GM23338 (cell line): Measurements from ENCODE around the gene NUDT9. TPM values are rescaled to one million over a fixed set of nuclear protein-coding genes. Genes with fewer than 3 reads are reported as not detected.

Source experiments
- ATAC-seq: fragments of 200-7000 bp; cut with Tn5 transposase; 3 replicates; pipeline ENCODE4 v1.9.1; 2020
- DNase-seq: peaks from one replicate; pipeline ENCODE4 v3.0.0-alpha.2; 2015; ENCODE audit warnings: low spot score
- H2AFZ ChIP-seq: fragments of 200-600 bp; sonication (generic); 2 replicates; pipeline ENCODE4 v1.8.0; 2016; ENCODE audit warnings: antibody characterized with exemption, mild to moderate bottlenecking, moderate library complexity
- H3F3A ChIP-seq: fragments of 200-600 bp; sonication (generic); replicated peaks from 2 replicates; pipeline ENCODE4 v1.8.0; 2017; ENCODE audit warnings: antibody characterized with exemption, mixed run types, low read depth
- H3K27ac ChIP-seq: fragments of 200-600 bp; sonication (generic); 2 replicates; pipeline ENCODE4 v1.6.1; 2016; ENCODE audit warnings: low read depth
- H3K27me3 ChIP-seq: fragments of 200-600 bp; sonication (generic); 2 replicates; pipeline ENCODE4 v1.8.0; 2016; ENCODE audit warnings: mild to moderate bottlenecking, mixed run types, moderate library complexity; ENCODE audit not compliant: insufficient read depth
- H3K36me3 ChIP-seq: fragments of 200-600 bp; sonication (generic); 2 replicates; pipeline ENCODE4 v1.8.0; 2016; ENCODE audit warnings: mild to moderate bottlenecking; ENCODE audit not compliant: insufficient read depth
- H3K4me1 ChIP-seq: fragments of 200-600 bp; sonication (generic); 2 replicates; pipeline ENCODE4 v1.8.0; 2016; ENCODE audit warnings: mild to moderate bottlenecking, moderate library complexity; ENCODE audit not compliant: insufficient read depth
- H3K4me2 ChIP-seq: fragments of 200-600 bp; sonication (generic); 2 replicates; pipeline ENCODE4 v1.7.1; 2017; ENCODE audit warnings: mixed run types
- H3K4me3 ChIP-seq: fragments of 200-600 bp; sonication (generic); 2 replicates; pipeline ENCODE4 v1.6.1; 2016; ENCODE audit warnings: mixed run types
- H3K79me2 ChIP-seq: fragments of 200-600 bp; sonication (generic); replicated peaks from 2 replicates; pipeline ENCODE4 v1.8.0; 2017; ENCODE audit warnings: mild to moderate bottlenecking; ENCODE audit not compliant: insufficient read depth
- H3K9me2 ChIP-seq: fragments of 200-600 bp; sonication (generic); 2 replicates; pipeline ENCODE4 v1.8.0; 2017; ENCODE audit not compliant: insufficient read depth
- H4K20me1 ChIP-seq: fragments of 200-600 bp; sonication (generic); replicated peaks from 2 replicates; pipeline ENCODE4 v1.8.0; 2017; ENCODE audit warnings: mild to moderate bottlenecking; ENCODE audit not compliant: insufficient read depth
- H3K27ac Mint-ChIP-seq: 2 replicates; pipeline ENCODE4 v1.8.0; 2020; ENCODE audit warnings: inconsistent platforms, mild to moderate bottlenecking, moderate library complexity, mixed read lengths
- H3K27me3 Mint-ChIP-seq: 3 replicates; pipeline ENCODE4 v1.8.0; 2022; ENCODE audit warnings: low read depth, mild to moderate bottlenecking, moderate library complexity, mixed read lengths, inconsistent platforms; ENCODE audit not compliant: insufficient read depth, poor library complexity
- H3K36me3 Mint-ChIP-seq: 3 replicates; pipeline ENCODE4 v1.8.0; 2021; ENCODE audit warnings: low read depth, mild to moderate bottlenecking, inconsistent platforms, moderate library complexity, mixed read lengths
- H3K4me1 Mint-ChIP-seq: 3 replicates; pipeline ENCODE4 v1.8.0; 2020; ENCODE audit warnings: mild to moderate bottlenecking, inconsistent platforms, mixed read lengths
- H3K4me3 Mint-ChIP-seq: 3 replicates; pipeline ENCODE4 v1.8.0; 2021; ENCODE audit warnings: moderate library complexity, mild to moderate bottlenecking, inconsistent platforms, mixed read lengths
- H3K9me3 Mint-ChIP-seq: 3 replicates; pipeline ENCODE4 v1.8.0; 2020; ENCODE audit warnings: moderate library complexity, mild to moderate bottlenecking, inconsistent platforms, mixed read lengths
- CREB1 ChIP-seq: fragments of 250-450 bp; sonication (Bioruptor Pico); IDR thresholded peaks from 2 replicates; pipeline ENCODE4 v1.5.0; 2020; ENCODE audit warnings: low read depth, mild to moderate bottlenecking, moderate library complexity
- EZH2phosphoT487 ChIP-seq: fragments of 200-600 bp; sonication (generic); IDR thresholded peaks from one replicate; pipeline ENCODE4 v1.8.1; 2018; ENCODE audit warnings: antibody characterized with exemption; ENCODE audit not compliant: unreplicated experiment
- JUNB ChIP-seq: IDR thresholded peaks from one replicate; pipeline ENCODE4 v1.6.1; 2016; ENCODE audit warnings: antibody characterized with exemption; ENCODE audit not compliant: unreplicated experiment
- NANOG ChIP-seq: IDR thresholded peaks from 2 replicates; pipeline ENCODE4 v1.6.1; 2016; ENCODE audit warnings: antibody characterized with exemption, borderline replicate concordance
- POLR2AphosphoS5 ChIP-seq: IDR thresholded peaks from 2 replicates; pipeline ENCODE4 v1.6.1; 2016; ENCODE audit warnings: antibody characterized with exemption, low read depth
- ZNF114 ChIP-seq: fragments of 250-450 bp; sonication (Bioruptor Pico); IDR thresholded peaks from 2 replicates; pipeline ENCODE4 v1.5.0; 2020; ENCODE audit warnings: mild to moderate bottlenecking, moderate library complexity
- ZNF331 ChIP-seq: fragments of 250-450 bp; sonication (Bioruptor Pico); IDR thresholded peaks from 2 replicates; pipeline ENCODE4 v1.5.0; 2020; ENCODE audit warnings: low read depth, mild to moderate bottlenecking, moderate library complexity
- polyA plus RNA-seq: library from polyadenylated mRNA; unstranded; fragments of >200 nt; fragmentation: Nextera tagmentation; extraction: Ambion mirVana; gene quantifications from 2 replicates; pipeline ENCODE4 v1.2.1, GENCODE V29; 2016
- total RNA-seq: library from RNA; depleted of rRNA; stranded (reverse); fragments of >200 nt; shearing (Covaris generic); gene quantifications from 2 replicates; pipeline ENCODE4 v1.2.3, GENCODE V29; 2014
- TF ChIP-seq, protein P1 (sequence below): fragments of 250-450 bp; sonication (Bioruptor Pico); IDR thresholded peaks from 2 replicates; pipeline ENCODE4 v1.5.0; 2020; ENCODE audit warnings: mild to moderate bottlenecking, moderate library complexity
- TF ChIP-seq, protein P2 (sequence below), 2 experiments: fragments of 200-600 bp in 1 of 2; sonication (generic) in 1 of 2; conservative IDR thresholded peaks; 2 replicates each; pipeline versions ENCODE4 v1.5.1 to v1.6.1; 2016 to 2017; ENCODE audit warnings: antibody characterized with exemption in 2 of 2, low read depth in 2 of 2, mild to moderate bottlenecking in 2 of 2, moderate library complexity in 1 of 2

NUDT9 gene
- total and polyA plus RNA-seq, 2 experiments from 2014 or later: 22.9 to 43.4 TPM

DNA sequence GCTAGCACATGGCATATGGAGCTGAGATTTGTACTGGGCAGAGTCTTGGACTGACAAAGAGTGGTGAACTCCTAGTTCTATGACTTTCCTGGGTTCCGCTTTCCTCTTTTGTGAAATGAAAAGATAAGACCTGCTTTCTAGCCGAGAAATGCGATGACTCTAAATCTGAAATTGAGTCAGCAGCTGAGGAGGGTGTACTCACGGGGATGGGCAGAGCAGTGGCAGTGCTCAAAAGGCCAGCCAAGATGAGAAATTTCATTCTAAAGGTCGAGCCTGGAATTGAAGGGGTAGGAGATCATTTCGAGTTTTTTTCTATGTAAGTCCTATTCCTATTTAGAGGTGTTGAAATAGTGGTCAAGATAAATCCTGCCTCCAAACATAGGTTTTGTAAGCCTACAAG, 47.0 kb downstream of the NUDT9 start (continued):
- TF ChIP-seq, protein P1, sequence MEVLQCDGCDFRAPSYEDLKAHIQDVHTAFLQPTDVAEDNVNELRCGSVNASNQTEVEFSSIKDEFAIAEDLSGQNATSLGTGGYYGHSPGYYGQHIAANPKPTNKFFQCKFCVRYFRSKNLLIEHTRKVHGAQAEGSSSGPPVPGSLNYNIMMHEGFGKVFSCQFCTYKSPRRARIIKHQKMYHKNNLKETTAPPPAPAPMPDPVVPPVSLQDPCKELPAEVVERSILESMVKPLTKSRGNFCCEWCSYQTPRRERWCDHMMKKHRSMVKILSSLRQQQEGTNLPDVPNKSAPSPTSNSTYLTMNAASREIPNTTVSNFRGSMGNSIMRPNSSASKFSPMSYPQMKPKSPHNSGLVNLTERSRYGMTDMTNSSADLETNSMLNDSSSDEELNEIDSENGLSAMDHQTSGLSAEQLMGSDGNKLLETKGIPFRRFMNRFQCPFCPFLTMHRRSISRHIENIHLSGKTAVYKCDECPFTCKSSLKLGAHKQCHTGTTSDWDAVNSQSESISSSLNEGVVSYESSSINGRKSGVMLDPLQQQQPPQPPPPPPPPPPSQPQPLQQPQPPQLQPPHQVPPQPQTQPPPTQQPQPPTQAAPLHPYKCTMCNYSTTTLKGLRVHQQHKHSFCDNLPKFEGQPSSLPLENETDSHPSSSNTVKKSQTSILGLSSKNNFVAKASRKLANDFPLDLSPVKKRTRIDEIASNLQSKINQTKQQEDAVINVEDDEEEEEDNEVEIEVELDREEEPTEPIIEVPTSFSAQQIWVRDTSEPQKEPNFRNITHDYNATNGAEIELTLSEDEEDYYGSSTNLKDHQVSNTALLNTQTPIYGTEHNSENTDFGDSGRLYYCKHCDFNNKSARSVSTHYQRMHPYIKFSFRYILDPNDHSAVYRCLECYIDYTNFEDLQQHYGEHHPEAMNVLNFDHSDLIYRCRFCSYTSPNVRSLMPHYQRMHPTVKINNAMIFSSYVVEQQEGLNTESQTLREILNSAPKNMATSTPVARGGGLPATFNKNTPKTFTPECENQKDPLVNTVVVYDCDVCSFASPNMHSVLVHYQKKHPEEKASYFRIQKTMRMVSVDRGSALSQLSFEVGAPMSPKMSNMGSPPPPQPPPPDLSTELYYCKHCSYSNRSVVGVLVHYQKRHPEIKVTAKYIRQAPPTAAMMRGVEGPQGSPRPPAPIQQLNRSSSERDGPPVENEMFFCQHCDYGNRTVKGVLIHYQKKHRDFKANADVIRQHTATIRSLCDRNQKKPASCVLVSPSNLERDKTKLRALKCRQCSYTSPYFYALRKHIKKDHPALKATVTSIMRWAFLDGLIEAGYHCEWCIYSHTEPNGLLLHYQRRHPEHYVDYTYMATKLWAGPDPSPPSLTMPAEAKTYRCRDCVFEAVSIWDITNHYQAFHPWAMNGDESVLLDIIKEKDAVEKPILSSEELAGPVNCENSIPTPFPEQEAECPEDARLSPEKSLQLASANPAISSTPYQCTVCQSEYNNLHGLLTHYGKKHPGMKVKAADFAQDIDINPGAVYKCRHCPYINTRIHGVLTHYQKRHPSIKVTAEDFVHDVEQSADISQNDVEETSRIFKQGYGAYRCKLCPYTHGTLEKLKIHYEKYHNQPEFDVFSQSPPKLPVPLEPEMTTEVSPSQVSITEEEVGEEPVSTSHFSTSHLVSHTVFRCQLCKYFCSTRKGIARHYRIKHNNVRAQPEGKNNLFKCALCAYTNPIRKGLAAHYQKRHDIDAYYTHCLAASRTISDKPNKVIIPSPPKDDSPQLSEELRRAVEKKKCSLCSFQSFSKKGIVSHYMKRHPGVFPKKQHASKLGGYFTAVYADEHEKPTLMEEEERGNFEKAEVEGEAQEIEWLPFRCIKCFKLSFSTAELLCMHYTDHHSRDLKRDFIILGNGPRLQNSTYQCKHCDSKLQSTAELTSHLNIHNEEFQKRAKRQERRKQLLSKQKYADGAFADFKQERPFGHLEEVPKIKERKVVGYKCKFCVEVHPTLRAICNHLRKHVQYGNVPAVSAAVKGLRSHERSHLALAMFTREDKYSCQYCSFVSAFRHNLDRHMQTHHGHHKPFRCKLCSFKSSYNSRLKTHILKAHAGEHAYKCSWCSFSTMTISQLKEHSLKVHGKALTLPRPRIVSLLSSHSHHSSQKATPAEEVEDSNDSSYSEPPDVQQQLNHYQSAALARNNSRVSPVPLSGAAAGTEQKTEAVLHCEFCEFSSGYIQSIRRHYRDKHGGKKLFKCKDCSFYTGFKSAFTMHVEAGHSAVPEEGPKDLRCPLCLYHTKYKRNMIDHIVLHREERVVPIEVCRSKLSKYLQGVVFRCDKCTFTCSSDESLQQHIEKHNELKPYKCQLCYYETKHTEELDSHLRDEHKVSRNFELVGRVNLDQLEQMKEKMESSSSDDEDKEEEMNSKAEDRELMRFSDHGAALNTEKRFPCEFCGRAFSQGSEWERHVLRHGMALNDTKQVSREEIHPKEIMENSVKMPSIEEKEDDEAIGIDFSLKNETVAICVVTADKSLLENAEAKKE (CRISPR knock-in tag): no peak
- TF ChIP-seq CREB1 (CRISPR knock-in tag): no peak

DNA sequence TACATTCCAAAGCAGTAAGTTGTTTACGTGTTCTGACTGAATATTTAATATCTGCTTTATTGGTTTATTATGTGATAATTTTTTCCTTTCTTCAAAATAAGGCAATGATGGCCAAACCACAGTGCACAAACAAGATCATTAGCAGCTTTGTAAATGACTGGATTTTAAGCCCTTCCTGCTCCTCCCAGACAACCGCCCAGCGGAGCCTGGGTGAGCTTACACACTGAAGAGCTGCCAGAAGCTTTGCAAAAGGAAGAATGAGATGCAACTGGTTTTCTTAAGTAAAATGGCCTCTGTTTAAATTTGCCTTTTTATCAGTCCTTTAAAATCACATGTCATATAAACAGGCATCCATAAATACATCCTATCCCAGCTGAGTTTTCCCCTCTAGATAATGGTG, 54.6 kb downstream of the NUDT9 start:
- H4K20me1 ChIP-seq: no peaks in the 10 kb centered on the region
- no peak overlapping the region for H3K27ac ChIP-seq
- Mint-ChIP-seq H3K9me3 (no peaks in the 10 kb centered on the region; the same call in 2 of the 3 replicates), H3K27ac (no peak overlapping the region), H3K4me1 (peaks cover 28% of the 10 kb centered on the region), H3K27me3 (peaks cover 5% of the 10 kb centered on the region), H3K36me3 (no peaks in the 10 kb centered on the region; the same call in 2 of the 3 replicates), H3K4me3 (no peak overlapping the region)
- ATAC-seq (no peak), DNase-seq (no peak)
- peaks cover 26% of the 10 kb centered on the region for H3K4me1 ChIP-seq
- H3K4me3 ChIP-seq: no peak overlapping the region
- H3K79me2 ChIP-seq: no peaks in the 10 kb centered on the region
- no peak overlapping the region for H2AFZ ChIP-seq
- peak overlapping the region; percentile 16; the same call in 1 of the 2 replicates for H3K4me2 ChIP-seq
- H3K9me2 ChIP-seq: 0 out of 2 replicates have a peak, but pooled peaks cover 2% of the 10 kb centered on the region
- no peaks in the 10 kb centered on the region for H3K36me3 ChIP-seq
- no peaks in the 10 kb centered on the region for H3F3A ChIP-seq
- H3K27me3 ChIP-seq: no peaks in the 10 kb centered on the region
- TF ChIP-seq, protein P2, sequence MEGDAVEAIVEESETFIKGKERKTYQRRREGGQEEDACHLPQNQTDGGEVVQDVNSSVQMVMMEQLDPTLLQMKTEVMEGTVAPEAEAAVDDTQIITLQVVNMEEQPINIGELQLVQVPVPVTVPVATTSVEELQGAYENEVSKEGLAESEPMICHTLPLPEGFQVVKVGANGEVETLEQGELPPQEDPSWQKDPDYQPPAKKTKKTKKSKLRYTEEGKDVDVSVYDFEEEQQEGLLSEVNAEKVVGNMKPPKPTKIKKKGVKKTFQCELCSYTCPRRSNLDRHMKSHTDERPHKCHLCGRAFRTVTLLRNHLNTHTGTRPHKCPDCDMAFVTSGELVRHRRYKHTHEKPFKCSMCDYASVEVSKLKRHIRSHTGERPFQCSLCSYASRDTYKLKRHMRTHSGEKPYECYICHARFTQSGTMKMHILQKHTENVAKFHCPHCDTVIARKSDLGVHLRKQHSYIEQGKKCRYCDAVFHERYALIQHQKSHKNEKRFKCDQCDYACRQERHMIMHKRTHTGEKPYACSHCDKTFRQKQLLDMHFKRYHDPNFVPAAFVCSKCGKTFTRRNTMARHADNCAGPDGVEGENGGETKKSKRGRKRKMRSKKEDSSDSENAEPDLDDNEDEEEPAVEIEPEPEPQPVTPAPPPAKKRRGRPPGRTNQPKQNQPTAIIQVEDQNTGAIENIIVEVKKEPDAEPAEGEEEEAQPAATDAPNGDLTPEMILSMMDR (conservative IDR thresholded peaks at IDR 0.05; ENCODE audit: low read depth in 2 of 2): no peak
- no peak for TF ChIP-seq JUNB
- TF ChIP-seq, protein P1 (CRISPR knock-in tag): no peak
- TF ChIP-seq POLR2AphosphoS5: no peak
- no peak for TF ChIP-seq EZH2phosphoT487
- no peak for TF ChIP-seq NANOG
- no peak for TF ChIP-seq ZNF114 (CRISPR knock-in tag)
- no peak for TF ChIP-seq ZNF331 (CRISPR knock-in tag)
